GM18505 (cell line): Measurements from ENCODE around the gene MIGA1.
A peak's percentile ranks its signal among the peaks of the same experiment; 100 is the strongest.
"Not testable (repeated sequence)": the region's sequence is repeated elsewhere in the genome, so short reads cannot be mapped to it uniquely, and the experiment has no call there.

Experiments
- ATAC-seq: cut with Tn5 transposase; IDR thresholded peaks from one replicate; pipeline ENCODE4 v1.9.1; 2021; ENCODE audit not compliant: unreplicated experiment
- POLR2A ChIP-seq: IDR thresholded peaks from 4 replicates; pipeline ENCODE4 v1.6.1; 2011; ENCODE audit warnings: borderline replicate concordance; ENCODE audit not compliant: insufficient read depth, insufficient read length; ENCODE audit errors: extremely low read depth

Gene MIGA1

DNA sequence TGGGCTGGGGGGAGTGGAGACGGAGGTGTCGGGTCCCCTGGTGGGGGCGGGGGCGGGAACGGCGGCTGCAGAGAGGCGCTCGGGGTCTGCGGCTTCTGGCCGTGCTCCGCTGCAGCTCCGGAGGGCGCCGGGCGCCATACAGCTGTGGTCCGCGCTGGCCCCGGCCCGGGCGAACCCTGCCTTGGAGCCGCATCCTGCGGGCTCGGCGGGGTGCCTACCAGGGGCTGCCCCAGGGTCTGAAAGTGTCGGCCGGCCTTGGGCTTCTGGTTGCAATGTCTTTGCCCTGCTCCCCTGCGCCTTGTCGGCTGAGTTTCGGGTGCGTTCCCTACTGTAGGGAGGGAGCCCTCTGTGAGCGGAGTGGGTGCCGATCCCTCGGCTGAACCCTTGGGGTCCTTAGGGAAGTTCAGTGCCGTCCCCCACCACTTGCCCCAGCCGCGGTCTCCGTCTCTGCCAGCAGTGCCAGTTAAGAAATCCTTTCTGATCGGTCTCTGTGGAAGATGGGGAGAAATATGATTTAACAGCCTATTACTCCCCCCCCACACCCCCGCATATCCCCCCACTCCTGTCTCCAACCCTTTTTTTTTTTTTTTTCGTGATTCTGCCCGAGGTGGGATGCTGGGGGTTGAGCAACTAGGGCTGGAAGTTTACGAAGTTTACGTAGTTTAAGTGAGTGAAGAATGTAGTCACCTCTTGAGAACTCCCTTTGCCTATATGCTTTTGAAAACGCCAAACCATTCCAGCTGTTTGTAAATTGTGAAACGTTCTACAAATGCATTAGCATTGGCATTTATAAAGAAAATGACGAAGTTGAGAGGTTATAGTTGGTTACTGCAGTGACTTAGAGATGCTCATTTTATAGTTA, 109.6 kb downstream of the MIGA1 start:
- TF ChIP-seq POLR2A, result no peak
- ATAC-seq, result peak; percentile 75

- no peak for ATAC-seq
- no peak for TF ChIP-seq POLR2A
These were observed 110.2 kb downstream of the MIGA1 start for GRCh38 chr1:77889671-77890070.

GRCh38 chr1:77891200-77891599, 111.8 kb downstream of the MIGA1 start:
- no peak for TF ChIP-seq POLR2A
- ATAC-seq, result no peak

DNA sequence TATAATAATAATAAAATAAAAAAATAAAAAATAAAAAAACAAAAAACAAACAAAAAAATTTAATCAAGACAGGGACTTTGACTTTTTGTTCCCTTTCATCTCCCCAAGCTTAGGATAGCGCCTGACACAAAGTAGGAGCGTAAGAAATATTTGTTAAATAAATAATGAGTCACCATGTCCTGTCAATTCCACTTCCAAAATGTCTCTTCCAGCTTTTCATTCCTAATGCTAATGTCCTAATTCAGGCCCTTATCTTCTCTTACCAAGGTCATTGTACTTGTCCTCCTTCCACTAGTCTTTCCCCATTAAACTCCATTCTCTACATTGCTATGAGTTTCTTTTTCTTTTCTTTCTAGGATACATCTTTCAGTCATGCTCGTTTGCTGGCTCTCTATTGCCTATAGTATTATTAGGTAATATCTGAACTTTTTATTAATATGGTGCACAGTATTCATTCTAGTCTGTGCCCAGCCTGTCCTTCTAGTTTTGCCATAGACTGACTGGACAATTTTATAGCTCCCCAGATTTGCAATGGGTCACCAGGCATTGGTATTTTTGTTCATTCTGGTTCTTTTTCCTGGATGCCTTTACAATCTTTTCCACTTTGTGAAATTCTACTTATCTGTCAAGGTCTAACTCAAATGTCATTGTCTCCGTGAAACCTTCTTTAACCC, 120.3 kb downstream of the MIGA1 start:
- no peak for ATAC-seq
- no peak for TF ChIP-seq POLR2A

DNA sequence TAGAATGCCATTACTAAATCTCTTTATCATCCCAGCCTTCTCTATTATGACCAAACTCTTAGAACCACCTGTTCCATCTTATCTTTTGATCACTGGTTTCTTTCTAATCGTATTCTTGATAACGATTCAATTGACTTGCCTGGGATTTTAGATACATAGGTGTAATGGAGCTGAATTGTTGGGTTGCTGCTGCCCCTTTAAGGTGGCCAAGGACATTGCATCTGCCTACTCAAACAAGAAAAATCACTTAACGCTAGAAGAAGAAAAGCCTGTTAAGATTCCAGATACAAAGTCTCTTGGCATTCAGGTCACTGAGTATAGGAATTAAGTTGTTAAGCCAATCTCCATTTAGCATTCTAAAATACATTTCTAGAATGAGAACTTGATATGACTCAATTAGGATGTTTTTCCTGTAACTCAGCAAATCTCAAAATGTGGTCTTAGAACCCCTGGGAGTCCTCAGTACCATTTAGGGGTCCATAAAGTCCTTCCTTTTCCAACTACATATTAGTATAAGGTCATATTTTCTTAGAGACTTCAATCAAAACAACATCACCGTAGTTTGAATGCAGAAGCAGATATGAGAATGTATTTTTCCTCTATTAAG, 121.3 kb downstream of the MIGA1 start:
- no peak for TF ChIP-seq POLR2A
- ATAC-seq, result peak; percentile 65

DNA sequence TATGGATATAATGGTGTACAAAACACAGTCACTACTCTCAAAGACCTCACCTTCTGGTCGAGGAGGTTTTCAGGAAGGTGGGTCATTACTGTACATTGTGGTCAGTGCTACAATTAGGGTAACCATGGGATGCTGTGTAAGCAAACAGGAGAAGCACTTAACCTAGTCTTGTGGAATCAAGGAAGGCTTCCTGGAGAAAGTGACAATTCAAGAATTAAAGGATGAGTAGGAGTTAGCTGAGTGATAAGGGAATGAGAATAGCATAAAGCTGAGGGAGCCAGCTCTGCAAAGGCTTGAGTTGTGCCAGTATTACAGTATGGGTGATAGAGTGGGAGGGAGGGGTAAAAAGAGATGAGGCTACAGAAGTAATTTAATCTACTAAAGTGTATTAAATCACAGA, 126.2 kb downstream of the MIGA1 start:
- no peak for ATAC-seq
- no peak for TF ChIP-seq POLR2A

GRCh38 chr1:77906019-77906545, 126.6 kb downstream of the MIGA1 start:
- TF ChIP-seq POLR2A, result no peak
- ATAC-seq, result no peak

DNA sequence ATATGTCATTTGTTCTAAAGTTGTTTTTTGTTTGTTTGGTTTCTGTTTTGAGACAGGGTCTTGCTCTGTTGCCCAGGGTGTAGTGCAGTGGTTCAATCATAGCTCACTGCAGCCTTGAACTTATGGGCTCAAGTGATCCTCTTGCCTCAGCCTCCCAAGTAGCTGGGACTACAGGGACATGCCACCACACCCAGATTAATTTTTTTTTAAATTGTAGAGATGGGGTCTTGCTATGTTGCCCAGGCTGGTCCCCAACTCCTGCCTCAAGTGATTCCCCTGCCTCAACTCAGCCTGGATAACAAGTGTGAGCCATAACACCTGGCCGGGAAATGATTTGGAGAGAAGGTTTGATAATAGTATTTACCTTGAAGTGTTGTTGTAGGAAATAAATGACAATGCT, 127.2 kb downstream of the MIGA1 start:
- no peak for TF ChIP-seq POLR2A
- ATAC-seq, result no peak

GRCh38 chr1:77910116-77910515, 130.7 kb downstream of the MIGA1 start:
- no peak for ATAC-seq
- no peak for TF ChIP-seq POLR2A

- not testable (repeated sequence) for ATAC-seq
These were observed 139.5 kb downstream of the MIGA1 start for GRCh38 chr1:77918918-77919317.

- ATAC-seq, result no peak
- TF ChIP-seq POLR2A, result no peak
These were observed 146.1 kb downstream of the MIGA1 start for GRCh38 chr1:77925518-77925917.

DNA sequence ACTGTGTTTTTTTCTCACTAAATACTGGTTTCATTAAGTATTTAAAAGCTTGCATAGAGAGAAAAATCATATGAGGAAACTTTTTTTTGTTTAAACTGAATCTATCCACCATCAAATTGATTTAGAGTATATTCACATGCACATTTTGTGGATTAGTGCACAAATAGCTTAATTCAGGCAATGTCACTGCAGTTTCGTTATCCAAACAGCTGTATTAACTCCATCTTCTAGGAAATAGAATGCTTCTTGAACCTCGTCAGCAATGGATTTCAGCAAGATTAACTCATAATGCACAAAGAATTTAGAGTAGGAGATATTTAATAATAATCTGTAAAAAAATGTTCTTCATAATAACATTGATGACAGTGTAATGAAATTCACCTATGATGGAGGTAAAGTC, 146.5 kb downstream of the MIGA1 start:
- no peak for TF ChIP-seq POLR2A
- ATAC-seq, result no peak

DNA sequence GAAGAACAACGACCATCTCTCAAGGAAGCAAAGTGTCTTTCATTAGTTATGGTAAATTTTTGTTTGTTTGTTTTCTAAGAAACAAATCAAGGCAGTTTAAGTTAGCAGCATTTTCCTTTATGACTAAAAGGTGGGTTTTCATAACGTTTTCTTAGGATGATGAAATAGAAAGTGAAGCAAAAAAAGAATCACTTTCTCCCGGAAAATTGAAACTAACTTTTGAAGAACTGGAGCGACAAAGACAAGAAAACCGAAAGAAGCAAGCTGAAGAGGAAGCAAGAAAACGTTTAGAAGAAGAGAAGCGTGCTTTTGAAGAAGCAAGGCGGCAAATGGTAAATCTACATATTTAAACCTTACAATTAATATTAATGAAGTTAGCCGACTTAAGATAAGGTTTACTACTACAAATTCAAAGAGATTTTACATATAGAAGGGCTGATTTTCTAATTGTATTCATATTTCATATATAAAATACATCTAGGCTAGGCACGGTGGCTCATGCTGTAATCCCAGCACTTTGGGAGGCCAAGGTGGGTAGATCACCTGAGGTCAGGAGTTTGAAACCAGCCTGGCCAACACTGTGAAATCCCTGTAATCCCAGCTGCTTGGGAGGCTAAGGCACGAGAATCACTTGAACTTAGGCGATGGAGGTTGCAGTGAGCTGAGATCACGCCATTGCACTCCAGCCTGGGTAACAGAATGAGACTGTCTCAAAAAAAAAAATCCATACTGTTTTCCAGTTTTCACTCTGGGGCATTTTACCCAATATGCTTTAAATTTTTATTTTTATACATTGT, 147.3 kb downstream of the MIGA1 start:
- TF ChIP-seq POLR2A, result no peak
- no peak for ATAC-seq
